NCI-H748 treated with DMSO at 0.1 percent for 48 hours (cell line): ENCODE data around the gene UQCRC1.
"Not testable (repeated sequence)": the region's sequence is repeated elsewhere in the genome, so short reads cannot be mapped to it uniquely, and the experiment has no call there.

Experiments used
- DNase-seq: peaks from one replicate; lab custom pipeline; 2025; lab: John Stamatoyannopoulos, UW

The UQCRC1 gene

DNA sequence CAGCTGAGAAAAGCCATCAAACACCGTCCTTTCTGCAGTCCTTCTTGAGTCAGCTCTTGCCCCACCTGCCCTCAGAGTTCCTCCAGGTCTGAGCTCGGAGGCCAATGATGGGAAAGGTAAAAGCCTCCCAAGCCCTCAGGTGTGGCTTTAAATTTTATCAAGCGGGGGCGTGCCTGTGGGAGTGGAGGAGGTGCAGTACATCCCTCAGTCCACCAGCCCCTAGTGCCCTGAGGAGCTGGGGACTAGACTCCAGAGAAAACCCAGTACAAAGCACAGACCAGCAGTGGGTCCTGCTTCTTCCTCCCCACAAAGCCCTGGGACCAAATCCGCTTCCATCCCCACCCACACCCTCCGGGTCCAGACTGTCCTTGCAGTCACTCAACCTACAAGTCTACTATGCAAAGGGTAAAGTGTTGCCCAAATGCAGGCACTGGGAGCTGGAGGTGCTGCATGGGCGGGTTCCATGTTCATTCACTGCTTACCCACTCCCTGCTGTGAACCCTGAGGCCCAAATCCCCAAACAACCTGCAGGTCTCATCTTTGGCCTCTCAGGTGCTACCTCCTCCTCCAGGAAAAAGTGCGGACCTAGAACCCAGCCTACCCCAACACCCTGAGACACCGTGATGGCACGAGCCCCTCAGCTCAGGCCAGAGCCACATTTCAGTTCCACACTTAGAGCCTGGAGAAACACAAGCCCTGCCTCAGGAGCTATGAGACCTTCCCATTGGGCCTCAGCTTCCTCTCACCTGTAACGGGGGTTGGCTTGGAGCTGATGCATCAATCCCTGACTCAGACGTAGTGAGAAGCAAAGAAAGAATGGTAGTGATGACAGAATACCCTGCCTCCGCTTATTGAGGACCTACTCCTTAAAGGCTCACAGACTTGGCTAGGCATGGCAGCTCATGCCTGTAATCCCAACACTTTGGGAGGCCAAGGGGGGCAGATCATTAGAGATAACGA, 55.3 kb downstream of the UQCRC1 start:
- no peak for DNase-seq

DNA sequence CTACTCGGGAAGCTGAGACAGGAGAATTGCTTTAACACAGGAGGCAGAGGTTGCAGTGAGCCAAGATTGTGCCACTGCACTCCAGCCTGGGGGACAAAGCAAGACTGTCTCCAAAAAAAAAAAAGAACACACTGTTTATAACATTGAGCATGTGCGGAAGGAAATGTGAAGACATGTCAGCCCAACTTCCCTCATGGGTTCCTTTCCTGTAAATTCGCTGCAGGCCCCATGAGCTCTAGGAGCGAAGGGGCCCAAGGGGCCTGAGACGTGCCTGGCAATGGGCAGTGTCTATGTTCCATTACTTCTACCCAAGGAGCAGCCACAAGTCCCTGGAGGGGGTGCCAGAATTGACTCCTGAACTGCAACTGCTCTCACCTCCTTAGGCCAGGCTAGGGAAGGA, 56.1 kb downstream of the UQCRC1 start:
- DNase-seq, result no peak

DNA sequence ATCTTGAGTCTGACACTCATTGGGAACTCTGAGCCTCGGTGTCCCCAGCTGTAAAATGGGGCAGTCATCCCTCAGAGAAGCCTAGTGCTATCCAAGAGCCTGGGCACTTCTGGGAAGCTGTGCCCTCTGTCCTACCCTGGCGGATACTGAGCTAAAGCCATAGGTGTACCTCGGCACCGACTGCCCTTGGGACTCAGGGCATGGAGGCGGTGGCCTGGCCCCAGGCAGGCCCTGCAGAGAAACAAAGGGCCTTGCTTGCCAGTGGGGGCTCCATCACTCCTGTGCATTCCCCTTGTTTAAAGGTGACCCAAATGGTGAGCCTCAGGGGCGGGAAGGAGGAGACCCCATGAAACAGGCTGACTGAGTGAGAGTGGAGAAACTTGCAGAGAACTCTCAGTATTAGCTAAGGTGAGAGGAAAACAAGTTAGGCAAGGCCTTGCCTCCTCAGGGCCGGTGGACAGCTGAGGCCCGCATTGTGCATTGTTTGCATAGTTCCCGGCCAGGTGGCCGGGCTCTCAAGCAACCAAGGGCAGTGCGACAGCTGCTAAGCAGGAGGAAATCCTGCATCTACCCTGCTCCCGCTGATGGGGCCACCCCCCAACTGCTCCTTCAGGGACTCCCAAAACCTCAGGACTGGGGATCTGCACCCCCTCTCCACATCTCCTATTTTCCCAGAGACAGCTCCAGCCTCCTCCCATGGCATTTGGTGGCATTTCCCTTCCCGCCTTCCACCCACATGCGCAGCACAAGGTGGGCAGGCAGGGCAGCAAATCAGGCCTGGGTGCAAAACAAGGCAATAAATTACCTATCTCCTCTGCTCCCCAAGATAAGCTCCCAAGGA, 57.1 kb downstream of the UQCRC1 start:
- DNase-seq, result no peak

DNA sequence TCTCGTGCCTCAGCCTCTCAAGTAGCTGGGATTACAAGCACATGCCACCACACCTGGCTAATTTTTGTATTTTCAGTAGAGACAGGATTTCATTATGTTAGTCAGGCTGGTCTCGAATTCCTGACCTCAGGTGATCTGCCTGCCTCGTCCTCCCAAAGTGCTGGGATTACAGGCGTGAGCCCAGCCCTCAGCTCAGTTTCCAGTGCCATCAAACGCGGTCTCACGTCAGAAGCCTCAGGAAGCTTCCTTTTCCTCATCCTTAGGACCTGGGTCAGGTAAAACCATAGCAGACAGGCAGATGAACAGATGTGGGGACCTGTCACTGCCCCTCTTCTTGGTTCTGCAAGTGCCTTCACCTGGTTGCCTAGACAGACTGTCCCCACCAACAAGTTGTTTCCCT, 57.8 kb downstream of the UQCRC1 start:
- not testable (repeated sequence) for DNase-seq
